Measurements from ENCODE around the gene C4orf36.

C4orf36 gene, protein sequence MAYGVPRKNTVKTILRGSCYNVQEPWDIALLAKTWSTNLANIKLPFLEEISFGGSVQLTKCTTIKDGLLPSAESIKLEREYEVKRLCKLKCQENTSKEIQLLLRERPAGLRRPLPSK

DNA sequence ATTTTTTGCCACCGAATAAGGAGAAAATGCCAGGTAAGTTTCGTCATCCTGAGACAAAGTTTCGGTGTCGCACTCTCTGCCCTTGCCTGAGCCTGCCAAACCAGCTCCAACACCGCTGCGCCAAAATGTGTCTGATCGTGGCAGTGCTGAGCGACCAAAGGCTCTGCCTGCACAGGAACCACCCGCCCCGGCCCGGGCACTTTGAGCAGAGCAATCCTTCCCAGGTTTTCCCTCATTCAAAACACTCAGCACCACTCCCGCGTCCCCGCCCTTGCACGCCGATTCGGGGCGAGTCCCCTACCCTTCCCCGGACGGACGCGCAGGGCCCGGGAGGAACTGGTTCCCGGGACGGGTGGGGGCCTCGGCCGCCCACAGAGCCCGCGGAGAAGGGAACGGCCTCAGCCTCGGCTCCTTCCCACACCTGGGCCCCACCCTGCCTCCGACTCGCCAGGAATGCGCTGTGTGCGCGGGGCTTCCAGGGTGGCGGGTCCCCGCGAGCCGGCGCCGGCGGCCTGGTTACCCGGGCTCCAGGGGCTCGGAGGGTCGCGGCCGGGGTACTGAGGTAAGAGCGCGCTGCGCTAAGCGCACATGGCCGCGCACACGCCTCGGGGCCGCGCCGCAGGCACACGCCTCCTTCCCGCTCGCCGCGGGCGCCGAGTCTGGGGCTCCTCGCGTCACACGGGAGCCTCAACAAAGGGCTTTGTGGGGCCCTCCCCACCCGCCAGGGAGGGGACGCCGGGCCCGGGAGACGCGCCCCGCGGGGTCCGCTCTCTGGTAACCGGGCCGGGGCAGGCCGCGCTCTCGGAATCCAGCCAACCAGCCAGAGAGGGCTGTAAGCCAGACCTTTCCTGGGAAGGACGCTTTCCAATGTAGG, at the start of gene C4orf36:
C4orf36 (minus strand) TSS at position 661 of the 874 bp plus-strand sequence. CDS start 902 bp downstream, outside the sequence.
- peak; percentile 41 to 65 for DNase-seq

DNA sequence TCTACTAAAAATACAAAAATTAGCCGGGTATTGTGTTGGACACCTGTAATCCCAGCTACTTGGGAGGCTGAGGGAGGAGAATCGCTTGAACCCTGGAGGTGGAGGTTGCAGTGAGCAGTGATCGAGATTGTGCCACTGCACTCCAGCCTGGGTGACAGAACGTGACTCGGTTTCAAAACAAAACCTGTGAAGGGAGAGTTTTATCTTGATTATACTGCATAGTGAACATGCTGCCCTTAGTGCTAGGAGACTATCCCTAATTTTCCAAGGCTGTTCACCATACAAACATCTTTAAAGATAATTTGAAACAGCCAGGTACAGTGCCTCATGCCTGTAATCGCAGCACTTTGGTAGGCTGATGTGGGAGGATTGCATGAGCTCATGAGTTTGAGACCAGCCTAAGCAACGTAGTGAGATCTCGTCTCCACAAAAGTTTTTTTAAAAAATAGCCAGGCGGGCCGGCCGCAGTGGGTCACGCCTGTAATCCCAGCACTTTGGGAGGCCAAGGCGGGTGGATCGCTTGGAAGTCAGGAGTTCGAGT, 48.8 kb upstream of the C4orf36 start:
- DNase-seq, result no peak

DNA sequence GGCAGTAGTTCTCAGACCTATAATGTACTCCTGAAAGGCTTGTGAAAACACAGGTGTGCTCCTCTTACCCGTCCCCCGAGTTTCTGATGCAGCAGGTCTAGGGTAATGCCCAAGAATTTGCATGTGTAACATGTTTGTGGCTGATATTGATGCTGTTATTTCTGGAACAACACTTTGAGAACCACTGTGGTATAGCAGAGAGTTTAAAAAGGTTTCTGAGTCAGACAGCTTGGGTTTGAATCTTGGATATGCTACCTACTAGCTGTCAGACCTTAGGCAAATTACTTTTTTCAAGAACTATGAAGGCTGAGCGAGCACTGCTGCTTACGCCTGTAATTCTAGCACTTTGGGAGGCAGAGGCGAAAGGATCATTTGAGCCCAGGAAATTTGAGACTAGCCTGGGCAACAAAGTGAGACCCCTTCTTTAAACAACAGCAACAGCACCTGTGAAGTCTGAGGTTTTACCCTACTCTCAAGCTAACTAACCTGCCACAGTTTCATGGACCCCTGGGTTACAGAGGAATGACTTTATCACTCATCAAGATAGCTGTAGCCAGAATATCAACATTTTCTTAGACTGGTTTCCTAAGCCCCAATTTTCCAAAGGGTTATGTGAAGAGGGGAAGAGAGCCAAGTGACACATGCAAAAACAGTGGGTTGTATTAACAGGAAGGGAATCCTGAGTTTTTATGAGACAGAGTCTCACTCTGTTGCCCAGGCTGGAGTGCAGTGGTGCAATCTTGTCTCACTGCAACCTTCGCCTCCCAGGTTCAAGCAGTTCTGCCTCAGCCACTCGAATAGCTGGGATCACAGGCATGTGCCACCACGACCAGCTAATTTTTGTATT, 47.7 kb upstream of the C4orf36 start:
- DNase-seq, result no peak

DNA sequence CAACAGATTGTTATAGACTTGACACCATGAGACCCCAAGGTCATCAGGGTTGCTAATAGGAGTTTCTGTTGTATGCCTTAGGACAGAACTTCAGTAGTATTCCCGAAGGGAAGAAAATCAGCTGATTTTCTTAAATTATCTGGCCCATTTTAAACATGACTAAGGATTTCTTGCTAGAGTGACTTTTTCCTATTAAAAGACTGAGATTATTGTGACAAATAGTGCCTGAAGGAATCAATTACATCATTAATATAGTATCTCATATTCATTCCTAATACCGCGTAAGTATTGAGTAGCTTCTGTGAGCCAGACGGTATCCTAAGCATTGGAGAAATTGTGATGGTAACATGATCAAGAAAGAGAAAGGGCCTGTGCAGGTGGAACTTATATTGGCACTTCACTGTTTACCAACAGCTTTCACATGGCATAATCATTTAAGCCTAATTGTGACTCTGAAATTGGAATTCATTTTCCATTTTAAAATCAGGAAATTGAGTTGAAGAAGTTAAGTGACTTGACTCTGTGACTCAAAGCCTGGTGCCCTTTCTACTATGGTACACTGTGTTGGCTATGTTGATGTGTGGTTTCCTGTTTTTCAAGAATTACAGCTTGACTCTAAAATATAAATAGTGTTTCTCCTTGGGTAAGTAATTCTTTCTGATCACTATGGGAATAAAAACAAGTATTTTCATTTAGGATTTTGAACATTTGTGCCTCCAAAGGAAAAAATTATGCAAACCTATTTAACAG, 46.7 kb upstream of the C4orf36 start:
- no peak for DNase-seq

DNA sequence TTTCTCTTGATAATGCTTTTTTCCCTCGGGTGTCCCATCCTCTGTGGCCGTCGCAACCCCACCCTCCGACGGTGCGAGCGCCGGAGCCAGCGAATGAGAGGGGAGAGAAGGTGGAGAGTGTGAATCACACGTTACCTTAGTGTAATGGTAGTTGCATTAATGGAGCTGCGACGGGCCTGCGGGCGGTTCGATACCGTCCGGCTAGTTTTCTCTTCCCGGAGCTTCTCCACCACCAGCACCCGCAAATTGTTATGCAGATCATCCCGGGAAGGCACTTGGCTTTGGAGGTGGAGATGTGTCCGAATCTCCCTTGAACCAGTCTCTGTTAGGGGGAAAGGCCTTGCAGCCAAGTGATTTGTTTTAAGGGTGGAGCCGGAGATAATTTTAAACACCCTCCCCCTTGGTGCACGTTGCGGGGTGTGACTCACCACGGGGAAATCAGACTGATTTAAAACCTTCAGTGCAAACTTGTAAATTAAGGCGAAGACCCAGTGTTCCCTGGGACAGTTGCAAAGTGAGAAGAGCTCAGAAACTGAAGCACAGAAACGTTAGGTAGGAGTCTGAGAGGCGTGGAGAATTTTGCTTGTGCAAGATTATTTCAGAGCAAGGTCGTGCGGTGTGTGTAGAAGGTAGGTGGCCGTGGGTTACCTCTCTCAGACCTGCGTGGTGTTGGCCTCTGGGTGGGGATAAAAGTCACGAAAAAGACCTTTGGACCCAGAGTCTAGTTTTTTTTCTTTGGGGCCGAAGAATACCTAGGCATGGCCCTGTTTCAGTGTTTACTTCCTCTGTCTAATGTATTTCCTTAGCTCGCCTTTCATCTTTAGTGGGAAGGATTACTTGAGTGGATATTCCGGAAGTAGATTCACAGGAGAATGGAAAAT, 43.9 kb upstream of the C4orf36 start:
- DNase-seq, result peak in 1 of 2 experiments; percentile 7

DNA sequence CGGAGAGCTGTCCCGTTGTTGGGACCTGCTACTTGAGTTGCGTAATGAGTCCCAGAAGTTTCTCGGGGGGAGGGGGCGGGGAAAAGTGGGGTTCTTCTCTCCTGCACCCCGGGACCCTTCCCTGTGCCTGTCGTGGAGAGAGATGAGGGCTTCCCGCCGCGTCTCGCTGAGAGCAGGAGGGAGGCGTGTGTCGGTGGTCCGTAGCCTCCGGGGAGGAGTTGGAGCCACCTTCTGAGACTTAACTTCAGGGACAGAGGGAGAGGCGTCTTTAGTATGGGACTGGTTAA, 43.3 kb upstream of the C4orf36 start:
- no peak for DNase-seq

DNA sequence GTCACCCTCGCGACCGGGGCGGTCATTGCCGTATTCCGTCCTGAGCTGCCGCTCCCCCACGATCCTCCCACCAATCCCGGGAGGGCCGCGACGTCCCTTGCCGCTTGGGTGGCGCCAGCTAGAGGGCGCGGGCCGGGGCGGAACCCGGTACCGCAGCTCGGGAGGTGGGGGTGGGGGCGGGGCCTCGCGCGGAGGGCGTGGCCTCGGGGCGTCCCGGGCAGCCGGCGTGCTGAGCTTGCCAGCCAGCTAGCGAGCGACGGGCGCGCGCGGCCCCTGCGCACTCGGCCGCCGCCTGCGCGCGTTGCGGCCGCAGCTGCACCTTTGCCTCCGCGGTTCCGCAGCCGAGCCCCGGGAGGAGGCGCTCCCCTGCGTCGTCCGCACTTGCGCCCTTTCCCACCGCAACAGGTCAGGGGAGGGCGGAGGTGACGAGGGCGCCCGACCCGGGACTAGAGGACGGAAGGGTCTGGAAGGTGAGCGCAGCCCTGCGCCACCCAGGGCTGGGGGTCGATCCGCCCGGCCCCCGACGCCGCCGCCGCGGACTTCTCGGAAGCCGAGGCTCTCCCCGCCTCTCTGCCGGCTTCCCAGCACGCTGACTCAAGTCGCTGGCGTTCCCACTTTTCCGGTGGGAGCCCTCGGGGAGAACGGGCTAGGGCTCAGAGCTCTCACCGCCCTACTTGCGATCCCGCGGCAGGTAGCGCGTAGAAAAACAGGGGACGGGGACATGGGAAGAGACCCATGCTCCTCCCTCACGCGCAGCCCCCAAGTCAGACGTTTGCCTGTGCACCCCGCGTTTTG, 42.7 kb upstream of the C4orf36 start, which contains the start of gene AFF1:
AFF1 (plus strand) TSS at position 241 of the 795 bp plus-strand sequence. CDS start 13,523 bp downstream, outside the sequence.
- peak; percentile 84 to 87 for DNase-seq

DNA sequence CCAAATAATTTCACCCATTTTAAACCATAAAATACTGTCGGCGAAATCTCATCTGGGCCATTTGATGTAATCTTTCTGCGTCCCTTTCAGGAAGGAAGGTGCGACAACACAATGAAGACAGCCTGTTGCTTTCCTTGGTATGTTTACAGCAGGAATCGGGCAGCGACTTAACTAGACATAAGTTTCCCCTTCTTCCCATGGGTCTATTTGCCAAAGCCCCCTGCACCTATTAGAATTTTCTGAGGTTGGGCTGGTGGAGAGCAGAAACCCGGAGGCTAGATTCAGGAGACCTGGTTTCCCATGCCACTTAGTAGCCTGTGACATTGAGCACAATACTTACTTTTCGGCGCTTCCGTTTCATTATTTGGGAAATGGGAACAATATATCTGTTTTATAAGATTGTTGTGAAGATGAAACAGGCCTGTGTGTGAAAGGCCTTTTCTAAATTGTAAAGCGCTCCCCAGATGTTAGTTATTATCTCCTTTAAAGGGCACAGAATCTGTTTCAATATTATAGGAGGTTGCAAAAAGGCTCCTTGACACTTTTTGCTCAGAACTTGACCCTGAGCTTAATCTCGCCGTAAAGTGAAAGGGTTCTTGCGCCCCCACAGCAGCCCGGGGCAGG, 42.0 kb upstream of the C4orf36 start:
- DNase-seq, result no peak

DNA sequence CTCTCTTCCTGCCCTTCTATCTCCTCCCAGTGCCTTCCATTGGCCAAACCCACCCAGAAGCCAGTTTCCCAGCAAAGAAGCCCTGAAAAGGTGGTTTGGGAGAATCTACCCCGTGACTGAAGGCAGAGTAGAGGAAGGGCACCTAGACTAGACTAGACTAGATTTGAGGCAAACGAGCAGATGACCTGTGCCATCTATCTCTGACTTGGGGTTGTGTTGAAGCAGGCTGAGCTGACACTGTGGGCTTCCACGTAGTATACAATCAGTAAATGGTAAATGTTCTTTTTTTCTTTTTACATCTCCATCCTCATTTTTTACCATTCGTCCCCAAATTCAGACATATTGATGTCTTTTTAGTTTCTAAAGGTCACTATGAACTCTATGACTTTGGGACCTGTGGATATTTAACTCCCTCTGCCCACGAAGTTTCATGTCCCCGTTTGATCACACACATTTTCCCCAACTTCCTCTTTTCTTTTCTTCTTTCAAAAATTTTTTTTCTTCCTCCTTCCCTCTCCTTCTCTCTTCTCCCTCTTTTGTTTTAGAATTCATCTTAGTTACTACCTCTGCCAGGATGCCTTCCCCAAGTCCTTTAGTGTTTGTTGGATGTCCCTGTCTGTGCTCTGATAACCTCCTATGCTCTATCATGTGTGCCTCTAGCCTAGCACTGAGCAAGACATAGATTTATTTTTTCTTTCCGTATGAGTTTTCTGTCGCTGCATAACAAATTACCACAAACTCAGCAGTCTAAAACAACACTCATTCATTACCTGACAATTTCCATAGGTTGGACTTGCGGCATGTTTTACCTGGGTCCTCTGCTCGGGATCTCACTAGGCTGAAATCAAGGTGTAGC, 36.4 kb upstream of the C4orf36 start:
- no peak for DNase-seq

DNA sequence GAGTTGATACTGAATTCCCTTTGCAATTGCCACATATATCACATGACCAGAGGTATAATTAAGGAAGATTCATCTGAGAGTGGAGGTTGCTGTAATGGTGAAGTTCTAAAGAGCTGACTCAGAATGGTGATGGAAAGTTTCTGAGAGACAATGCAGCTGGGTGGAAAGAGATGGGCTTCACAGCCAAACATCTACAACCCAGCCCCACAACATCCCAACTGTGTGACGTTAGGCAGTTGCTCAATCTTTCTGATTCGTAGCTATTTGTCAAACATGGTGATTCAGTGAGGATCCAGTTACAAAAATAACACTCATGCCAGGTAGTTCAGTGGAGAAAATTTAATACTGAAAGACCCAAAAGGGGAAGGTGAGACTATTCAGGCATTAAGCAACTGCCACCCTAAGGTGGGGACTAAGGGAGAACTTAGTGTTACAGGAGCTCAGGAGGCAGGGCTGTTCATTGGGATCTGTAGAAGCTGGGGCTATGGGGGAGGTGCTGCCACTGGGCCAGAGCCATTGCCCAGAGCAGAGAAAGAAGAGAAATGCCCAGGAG, 35.7 kb upstream of the C4orf36 start:
- no peak for DNase-seq

DNA sequence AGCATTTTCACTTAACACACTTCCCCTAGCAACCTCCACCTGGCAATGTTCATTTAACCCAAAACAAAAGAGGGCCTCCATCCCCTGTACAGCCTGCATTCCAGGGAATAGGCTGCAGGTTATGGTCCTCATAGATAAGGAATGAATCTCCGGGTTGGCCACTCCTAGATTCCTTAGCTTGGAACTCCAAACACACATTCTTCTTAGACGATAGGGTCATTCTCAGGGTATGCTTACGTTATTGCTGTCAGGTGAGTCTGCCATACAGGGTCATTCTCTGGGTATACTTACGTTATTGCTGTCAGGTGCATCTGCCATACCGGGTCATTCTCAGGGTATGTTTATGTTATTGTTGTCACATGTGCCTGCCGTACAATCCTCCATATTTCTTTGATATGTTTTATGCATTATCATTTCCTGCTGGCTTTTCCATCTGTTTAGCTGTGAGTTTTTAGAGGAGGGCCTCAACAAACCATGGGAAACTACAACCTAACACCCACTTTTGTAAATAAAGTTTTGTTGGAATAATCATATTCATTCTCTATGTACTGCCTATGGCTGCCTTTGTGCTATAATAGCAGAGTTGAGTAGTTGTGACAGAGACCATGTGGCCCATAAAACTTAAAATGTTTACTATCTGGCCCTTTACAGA, 34.3 kb upstream of the C4orf36 start:
- no peak for DNase-seq

DNA sequence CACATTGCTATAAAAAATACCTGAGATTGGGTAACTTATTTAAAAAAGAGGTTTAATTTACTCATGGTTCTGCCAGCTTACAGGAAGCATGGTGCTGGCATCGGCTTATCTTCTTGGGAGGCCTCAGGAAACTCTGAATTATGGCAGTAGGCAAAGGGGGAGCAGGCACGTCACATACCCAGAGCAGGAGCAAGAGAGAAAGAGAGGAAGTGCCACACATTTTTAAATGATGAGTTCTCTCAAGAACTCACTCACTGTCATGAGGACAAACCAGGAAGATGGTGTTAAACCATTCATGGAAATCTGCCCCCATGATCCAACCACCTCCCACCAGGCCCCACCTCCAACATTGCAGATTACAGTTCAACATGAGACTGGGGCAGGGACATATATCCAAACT, 32.6 kb upstream of the C4orf36 start:
- no peak for DNase-seq

DNA sequence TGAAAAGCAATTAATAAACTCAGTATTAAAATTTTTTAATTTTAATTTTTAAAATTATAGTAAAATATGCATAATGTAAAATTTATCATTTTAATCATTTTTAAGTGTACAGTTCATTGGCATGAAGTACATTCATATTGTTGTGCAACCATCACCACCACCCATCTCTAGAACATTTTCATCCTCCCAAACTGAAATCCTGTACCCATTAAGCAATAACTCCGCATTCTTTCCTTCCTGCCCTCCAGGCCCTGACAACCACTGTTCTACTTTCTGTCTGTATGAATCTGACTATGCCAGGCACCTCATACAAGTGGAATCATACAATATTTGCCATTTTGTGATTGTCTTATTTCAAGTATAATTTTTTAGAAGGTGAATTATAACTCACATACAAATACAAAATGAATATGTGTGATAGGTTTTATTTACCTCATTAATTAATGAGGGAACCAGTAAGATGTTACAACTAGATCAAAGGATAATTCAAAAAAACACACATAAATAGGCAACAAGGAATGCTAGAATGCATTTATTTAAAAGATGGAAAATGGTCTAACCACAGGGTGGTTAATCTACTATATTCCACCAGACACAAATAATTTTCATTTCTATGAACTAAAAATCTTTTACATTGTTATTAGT, 29.5 kb upstream of the C4orf36 start:
- DNase-seq, result no peak

DNA sequence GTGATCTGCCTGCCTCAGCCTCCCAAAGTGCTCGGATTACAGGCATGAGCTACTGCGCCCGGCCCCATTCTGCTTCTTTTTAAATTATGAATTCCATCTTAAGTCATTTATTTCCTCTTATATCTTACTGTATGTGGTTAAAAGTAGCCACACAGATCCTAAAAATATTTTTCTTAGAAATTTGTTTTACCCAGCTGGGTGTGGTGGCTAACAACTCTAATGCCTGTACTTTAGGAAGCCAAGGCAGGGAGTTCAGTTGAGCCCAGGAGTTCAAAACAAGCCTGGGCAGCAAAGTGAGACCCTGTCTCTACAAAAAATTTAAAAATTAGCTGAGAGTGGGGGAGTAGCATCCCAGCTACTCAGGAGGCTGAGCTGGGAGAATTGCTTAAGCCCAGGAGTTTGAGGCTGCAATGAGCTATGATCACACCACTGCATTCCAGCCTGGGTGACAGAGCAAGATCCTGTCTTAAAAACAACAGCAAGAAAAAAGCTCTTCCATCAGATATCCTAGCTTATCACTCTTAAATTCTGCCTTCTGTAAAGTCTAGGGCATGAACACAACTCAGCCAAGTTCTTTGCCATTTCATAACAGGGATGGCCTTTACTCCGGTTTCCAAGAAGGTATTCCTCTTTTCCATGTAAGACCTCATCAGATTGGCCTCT, 27.5 kb upstream of the C4orf36 start:
- no peak for DNase-seq

DNA sequence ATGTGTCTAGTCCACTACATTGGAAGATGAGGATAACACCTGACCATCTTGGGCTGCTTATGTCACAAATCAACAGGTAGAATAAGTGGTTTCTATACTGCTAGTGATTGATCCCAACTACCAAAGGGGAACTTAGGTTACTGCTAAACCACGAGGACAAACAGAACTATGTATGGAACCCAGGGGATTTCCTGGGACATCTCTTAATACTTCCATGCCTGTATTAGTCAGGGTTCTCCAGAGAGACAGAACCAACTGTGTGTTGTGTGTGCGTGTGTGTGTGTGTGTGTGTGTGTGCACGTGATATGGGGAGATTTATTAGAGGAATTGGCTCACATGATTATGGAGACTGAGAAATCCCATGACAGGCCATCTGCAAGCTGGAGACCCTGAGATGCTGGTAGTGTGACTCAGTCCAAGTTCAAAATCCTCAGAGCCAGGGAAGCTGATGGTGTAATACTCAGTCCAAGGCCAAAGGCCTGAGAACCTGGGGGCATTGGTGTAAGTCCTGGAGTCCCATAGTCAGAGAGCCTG, 26.4 kb upstream of the C4orf36 start:
- DNase-seq, result no peak

DNA sequence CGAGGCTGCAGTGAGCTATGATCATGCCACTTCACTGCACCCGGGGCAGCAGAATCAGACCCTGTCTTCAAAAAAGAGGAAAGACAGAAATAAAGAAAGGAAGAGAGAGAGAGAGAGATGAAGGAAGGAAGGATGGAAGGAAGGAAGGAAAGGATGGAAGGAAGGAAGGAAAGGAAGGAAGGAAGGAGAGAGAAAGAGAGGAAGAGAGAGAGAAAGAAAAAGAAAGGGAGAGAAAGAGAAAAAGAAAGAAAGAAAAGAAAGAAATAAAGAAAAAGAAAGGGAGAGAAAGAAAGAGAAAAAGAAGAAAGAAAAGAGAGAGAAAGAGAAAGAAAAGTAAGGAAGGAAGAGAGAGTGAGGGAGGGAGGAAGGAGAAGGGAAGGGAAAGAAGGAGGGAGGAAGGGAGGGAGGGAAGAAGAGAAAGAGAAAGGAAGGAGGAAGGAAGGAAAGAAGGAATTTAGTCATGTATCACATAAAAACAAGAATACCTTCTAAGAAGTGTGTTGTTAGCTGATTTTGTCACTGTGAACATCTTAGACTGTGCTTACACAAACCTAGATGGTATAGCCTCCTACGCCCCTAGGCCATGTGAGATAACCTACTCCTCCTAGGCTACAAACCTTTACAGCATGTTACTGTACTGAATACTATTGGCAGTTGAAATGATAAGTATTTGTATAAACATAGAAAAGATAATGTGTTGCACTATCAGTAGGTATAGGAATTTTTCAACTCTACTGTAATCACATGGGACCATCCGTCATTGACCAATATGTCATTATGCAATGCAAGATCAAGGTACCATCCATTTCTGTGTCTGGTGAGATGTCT, 25.2 kb upstream of the C4orf36 start:
- no peak for DNase-seq
